DMS 273 treated with DMSO at 0.1 percent for 48 hours (cell line): Measurements from ENCODE around the gene PLCB1.
A peak's percentile ranks its signal among the peaks of the same experiment; 100 is the strongest.
"Not testable (repeated sequence)": the region's sequence is repeated elsewhere in the genome, so short reads cannot be mapped to it uniquely, and the experiment has no call there.

Experiments used
- DNase-seq: peaks from one replicate; lab custom pipeline; 2025; lab: John Stamatoyannopoulos, UW

The PLCB1 gene

GRCh38 chr20:8368670-8369069, 236.6 kb downstream of the PLCB1 start:
- no peak for DNase-seq

- DNase-seq, result no peak
Observed at GRCh38 chr20:8369311-8369710, 237.2 kb downstream of the PLCB1 start.

GRCh38 chr20:8370774-8371173, 238.7 kb downstream of the PLCB1 start:
- DNase-seq, result no peak

- DNase-seq, result no peak
Observed at GRCh38 chr20:8372824-8373380, 240.8 kb downstream of the PLCB1 start.

- DNase-seq, result no peak
Observed at GRCh38 chr20:8373579-8373978, 241.5 kb downstream of the PLCB1 start.

GRCh38 chr20:8375898-8376297, 243.8 kb downstream of the PLCB1 start:
- DNase-seq, result no peak

DNA sequence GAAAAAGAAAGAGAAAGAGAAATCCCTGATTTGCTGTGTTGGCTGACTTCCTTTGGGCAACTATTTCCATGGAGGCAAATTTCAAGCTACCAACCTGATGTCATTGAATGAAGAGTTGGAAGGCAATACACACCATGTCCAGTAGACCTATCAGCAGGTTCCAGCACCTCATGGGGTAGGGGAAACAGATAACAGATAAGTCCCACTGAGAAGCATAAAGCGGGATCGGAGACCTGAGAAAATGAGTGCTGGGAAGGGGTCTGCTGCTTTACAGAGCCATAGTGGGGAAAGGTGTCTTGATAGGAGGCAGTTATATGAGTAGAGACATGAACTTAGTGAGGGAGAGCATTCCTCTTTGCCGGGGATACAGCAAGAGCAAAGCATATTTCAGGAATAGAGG, 244.9 kb downstream of the PLCB1 start:
- no peak for DNase-seq

DNA sequence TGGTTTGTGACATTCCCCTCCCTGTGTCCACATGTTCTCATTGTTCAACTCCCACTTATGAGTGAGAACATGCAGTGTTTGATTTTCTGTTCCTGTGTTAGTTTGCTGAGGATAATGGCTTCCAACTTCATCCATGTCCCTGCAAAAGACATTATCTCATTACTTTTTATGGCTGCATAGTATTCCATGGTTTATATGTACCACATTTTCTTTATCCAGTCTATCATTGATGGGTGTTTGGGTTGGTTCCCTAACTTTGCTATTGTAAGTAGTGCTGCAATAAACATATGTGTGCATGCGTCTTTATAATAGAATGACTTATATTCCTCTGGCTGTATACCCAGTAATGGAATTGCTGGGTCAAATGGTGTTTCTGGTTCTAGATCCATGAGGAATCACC, 247.1 kb downstream of the PLCB1 start:
- not testable (repeated sequence) for DNase-seq

GRCh38 chr20:8385247-8385646, 253.2 kb downstream of the PLCB1 start:
- peak; percentile 78 for DNase-seq

DNA sequence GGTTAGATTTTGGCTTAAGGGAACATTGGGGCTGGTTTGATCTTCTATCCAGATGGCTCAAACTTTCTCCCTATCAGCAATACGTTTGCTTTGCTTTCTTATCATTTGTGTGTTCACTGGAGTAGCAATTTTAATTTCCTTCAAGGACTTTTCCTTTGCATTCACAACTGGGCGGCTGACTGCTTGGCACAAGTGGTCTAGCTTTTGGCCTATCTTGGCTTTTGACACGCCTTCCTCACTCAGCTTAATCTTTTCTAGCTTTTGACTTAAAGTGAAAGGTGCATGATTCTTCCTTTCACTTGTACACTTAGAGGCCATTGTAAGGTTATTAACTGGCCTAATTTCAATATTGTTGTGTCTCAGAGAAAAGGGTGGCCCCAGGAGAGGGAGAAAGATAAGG, 254.9 kb downstream of the PLCB1 start:
- no peak for DNase-seq

DNA sequence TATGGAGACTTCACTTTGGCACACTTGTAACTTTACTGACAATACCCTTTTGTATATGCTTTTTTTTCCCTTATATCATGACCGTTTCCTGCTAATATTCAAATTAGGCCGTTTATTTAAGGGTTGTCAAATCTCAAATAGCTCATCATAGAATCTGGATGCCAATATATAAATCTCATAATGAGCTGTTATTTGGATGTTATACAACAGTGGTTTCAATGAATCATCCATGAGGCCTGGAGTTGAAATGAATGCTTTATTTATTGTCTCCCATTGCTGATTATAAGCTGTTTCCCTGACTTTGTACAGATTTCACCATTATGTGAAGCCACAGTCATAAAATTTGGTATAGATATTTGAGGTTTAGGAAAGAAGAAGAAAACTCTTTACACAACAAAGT, 256.1 kb downstream of the PLCB1 start:
- DNase-seq, result no peak

DNA sequence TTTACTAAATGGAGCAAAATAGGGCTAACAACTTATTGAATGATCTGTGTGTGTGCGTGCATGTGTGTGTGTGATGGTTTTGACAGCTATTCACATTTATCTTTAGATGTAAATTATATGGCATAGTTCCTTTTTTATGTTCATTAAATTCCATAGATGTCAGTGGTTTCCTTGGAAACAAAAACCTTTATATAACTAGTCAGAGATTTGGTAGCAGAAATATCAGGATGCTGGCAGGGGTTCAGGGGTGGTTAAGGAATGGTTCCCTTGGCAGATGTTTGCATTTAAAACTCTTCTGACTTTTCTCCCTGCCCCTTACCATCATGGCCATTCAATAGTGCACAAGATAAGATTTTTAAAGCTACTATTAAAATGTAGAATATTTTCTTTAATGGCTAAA, 256.6 kb downstream of the PLCB1 start:
- no peak for DNase-seq

- peak; percentile 20 for DNase-seq
Observed at GRCh38 chr20:8389381-8390036, 257.4 kb downstream of the PLCB1 start.

DNA sequence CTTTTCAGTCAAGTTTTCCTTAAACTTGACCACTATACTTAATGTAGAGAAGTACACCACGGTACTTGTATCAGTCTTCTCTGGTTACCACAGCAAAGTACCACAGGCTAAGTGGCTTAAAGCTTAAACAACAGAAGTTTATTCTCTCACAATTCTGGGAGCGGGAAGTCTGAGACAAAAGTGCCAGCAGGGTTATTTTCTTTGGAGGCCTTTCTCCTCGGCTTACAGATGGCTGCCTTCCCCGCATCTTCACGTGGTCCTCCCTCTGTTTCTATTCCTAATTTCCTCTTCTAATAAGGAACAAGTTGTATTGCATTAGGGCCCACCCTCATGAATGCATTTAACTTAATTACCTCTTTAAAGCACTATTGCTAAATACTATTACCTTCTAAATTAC, 258.0 kb downstream of the PLCB1 start:
- DNase-seq, result no peak

DNA sequence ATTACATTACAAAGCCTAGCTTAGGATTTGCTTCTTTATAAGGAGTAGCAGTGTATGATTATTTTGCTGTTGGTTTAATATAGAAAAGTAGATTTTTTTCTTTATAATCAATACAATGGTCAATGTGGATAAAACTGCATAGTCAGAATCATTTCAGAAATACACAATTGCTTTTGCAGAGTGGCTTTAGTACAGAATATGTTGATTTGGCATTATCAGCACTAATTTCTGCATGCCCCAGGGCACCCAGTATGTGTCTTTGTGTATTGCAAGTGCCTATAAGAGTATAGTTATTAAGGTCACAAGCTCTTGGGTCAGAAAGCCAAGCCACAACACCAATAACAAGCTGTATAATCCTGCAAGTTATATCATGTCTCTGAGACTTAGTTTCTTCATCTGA, 258.4 kb downstream of the PLCB1 start:
- DNase-seq, result no peak

GRCh38 chr20:8393381-8393780, 261.3 kb downstream of the PLCB1 start:
- DNase-seq, result no peak

DNA sequence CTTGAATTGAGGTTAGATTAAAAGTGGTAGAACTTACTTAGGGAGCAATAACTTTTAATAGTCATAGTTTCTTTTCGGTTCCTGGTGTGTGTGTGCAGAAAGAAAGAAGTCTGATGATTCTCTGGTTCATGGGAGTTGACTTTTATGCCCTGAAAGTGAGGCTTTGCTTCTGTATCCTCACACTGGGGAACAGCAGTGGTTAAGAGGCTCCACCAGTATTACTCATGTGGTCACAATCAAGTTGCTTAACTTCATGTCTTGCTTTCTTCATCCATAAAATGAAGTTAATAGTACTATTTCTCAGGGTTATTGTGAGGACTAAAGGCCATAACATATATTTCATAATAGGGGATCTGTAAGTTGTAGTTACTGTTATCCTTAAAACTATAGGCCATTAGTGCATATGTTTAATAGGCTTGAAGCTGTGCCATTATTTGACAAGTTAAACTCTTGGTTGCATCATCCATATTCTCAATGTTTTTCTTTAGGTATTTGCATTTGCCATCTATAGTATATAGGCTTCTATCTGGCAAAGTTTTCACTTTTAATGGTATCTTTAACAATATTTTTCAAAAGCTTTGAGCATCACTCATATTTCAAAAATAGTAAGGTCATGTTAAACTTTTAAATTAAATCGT, 262.4 kb downstream of the PLCB1 start:
- no peak for DNase-seq

GRCh38 chr20:8395956-8396355, 263.9 kb downstream of the PLCB1 start:
- DNase-seq, result no peak

DNA sequence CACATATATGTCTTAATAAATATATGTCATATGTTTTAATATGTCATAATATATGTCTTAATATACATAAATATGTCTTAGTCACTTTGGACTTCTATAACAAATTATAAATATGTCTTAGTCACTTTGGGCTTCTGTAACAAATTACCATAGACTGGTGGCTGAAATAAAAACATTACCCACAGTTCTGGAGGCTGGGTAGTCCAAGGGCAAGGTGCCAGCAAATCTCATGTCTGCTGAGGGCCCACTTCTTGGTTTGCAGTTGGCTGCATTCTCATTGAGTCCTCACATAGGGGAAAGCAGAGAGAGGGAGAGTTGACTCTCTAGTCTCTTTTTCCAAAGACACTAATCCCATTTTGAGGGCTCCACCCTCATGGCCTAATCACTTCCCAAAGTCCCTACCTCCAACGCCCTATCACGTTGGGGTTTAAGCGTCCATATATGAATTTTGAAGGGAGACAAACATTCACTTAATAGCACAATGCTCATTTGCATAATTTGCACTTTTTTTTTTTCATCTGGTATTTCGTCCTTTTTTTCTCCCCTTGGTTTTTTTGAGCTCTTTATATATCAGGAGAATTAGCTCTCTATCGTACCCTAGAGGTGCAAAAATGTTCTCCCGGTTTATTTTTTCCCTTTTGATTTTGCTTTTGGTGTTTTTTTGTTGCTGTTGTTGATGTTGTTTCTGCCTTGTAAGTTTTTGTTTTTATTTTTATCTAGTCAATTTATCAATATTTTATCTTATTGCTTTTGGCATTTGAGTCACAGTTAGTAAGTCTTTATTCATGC, 266.4 kb downstream of the PLCB1 start:
- no peak for DNase-seq

- DNase-seq, result no peak
Observed at GRCh38 chr20:8399947-8400346, 267.9 kb downstream of the PLCB1 start.

DNA sequence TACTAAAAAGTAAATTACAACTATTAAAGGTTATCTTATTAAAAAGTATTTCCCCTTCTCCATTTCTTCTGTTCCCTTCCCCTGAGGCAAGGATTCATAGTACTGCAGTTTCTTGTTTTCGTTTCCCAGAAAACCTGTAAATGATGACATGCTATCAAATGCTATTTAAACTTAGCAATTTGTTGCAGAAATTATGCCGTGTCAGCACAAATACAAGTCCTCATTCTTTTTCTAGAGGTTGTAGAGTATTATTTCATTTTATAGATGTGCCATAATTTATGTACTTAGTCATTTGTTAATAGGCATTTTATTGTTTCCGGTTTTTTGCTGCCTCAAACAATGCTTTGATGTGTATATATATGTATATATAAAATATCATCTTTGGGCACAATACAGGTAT, 268.4 kb downstream of the PLCB1 start:
- no peak for DNase-seq

DNA sequence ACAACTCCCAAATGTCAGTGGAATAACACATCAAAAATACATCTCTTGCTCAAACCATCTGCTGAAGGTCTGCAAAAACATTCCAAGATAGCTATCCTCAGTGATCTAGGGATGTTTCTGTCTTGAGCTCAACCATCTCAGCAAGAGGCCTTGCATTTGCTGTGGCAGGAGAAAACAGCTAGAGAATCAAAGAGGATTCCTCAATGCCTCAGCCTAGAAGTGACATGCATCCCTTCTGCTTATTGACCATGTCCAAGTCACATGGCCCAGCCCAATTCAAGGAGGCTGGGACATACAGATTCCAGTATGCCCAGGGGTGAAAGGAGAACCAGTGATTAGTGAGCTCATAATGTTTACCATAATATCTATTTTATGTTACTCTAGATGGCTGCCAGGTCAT, 269.5 kb downstream of the PLCB1 start:
- DNase-seq, result no peak

DNA sequence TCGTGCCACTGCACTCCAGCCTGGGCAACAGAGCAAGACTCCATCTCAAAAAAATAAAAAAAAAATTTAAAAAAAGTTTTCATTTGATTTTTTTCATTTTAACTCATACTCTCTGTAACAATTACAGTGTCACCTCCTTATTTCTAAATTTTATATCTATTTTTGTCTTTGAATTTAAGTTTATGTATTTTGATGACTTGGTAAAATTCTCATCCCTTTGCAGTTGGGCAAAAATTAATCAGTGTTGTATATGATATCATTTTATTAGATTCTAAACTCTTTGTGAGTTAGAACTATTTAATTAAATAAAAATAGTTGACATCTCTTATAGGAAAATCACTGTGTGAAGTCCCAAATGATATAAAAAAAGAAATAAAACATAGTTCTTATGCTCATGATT, 270.7 kb downstream of the PLCB1 start:
- DNase-seq, result no peak
